ENCODE data around the gene PRAC2. TPM values are rescaled to one million over a fixed set of nuclear protein-coding genes. Genes with fewer than 3 reads are reported as not detected.

The PRAC2 gene
- total and polyA plus RNA-seq, 3 donors from 2014 or later, result 0.86 to 3.2 (median 2.6) TPM

- intact Hi-C loops (cut with DNase I; ENCODE audit: low total_unique reads), result no loop called here
- no peaks in the 10 kb centered on the region for H3K9me3 ChIP-seq
- H3K27me3 ChIP-seq, result peaks cover 6% of the 10 kb centered on the region
- TF ChIP-seq POLR2A (IDR thresholded peaks at IDR 0.05), result no peak
- TF ChIP-seq, protein P1, sequence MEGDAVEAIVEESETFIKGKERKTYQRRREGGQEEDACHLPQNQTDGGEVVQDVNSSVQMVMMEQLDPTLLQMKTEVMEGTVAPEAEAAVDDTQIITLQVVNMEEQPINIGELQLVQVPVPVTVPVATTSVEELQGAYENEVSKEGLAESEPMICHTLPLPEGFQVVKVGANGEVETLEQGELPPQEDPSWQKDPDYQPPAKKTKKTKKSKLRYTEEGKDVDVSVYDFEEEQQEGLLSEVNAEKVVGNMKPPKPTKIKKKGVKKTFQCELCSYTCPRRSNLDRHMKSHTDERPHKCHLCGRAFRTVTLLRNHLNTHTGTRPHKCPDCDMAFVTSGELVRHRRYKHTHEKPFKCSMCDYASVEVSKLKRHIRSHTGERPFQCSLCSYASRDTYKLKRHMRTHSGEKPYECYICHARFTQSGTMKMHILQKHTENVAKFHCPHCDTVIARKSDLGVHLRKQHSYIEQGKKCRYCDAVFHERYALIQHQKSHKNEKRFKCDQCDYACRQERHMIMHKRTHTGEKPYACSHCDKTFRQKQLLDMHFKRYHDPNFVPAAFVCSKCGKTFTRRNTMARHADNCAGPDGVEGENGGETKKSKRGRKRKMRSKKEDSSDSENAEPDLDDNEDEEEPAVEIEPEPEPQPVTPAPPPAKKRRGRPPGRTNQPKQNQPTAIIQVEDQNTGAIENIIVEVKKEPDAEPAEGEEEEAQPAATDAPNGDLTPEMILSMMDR (IDR thresholded peaks at IDR 0.05), result no peak
- peaks cover 12% of the 10 kb centered on the region for H3K4me1 ChIP-seq
- no peak overlapping the region for H3K4me3 ChIP-seq
- H3K36me3 ChIP-seq (ENCODE audit: low read depth, missing control alignments), result no peaks in the 10 kb centered on the region
- 43 to 44% methylated on average over 3 of the region's 3 CpGs for WGBS, 2 donors
- no peak for DNase-seq
- H3K27ac ChIP-seq, result no peak overlapping the region
Observed at GRCh38 chr17:48730240-48730550, 7.2 kb downstream of the PRAC2 start.

- TF ChIP-seq POLR2A (IDR thresholded peaks at IDR 0.05), result no peak
- TF ChIP-seq, protein P1 (IDR thresholded peaks at IDR 0.05), result no peak
- Histone ChIP-seq H3K4me3 (no peak overlapping the region), H3K27ac (no peak overlapping the region), H3K4me1 (peaks cover 6% of the 10 kb centered on the region), H3K36me3 (ENCODE audit: low read depth, missing control alignments) (no peaks in the 10 kb centered on the region), H3K9me3 (no peaks in the 10 kb centered on the region), H3K27me3 (peaks cover 6% of the 10 kb centered on the region)
- DNase-seq, result no peak
- intact Hi-C loops (cut with DNase I; ENCODE audit: low total_unique reads), result no loop called here
Observed at GRCh38 chr17:48731355-48731754, 8.4 kb downstream of the PRAC2 start.

DNA sequence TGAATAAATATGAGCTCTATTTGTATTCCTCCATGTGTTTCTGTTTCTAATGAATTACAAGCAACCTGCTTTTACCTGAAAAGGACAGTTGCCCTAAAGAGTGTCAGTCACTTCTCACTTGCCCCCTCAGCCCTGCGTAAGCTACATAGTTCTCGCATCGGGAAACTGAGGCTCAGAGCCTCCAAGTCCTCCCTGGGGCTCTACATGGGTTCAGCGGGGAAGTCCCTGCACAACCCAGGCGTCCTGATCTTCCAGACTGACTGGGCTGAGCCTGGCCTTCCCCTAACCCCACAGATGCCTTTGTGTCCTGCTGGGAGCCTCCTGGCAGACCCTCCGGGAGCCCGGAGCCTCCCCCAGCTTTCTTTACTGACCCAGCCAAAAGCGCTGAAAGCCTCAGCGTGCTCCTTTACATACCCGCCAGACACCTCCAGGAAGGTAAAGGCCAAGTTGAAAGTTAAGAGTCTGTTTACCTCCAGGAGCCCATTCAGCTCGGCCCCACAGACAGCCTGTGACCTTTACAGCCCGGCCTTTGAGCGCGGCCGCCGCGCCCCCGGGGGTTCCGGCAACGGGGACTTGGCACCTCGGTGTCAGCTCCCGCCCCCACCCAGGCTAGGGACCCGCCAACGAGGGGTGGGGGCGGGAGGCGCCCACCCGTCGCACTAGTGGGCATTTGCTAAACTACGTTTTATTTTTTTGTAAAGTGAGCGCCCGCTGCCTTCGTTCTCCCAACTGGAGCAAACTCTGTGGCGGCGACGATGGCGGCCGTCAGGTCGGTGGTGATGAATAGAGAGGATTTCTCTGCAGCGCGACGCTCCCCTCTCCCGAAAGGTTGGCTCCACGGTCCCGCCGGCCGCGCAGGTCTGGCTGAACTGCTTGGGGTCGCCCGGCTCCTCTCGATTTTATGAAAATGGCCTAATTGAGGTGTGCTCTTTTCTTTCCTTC, 10.0 kb downstream of the PRAC2 start:
- 3 to 5% methylated on average over 27 to 50 of the region's 50 CpGs for WGBS, 2 donors
- intact Hi-C loops (cut with DNase I; ENCODE audit: low total_unique reads), result no loop called here

DNA sequence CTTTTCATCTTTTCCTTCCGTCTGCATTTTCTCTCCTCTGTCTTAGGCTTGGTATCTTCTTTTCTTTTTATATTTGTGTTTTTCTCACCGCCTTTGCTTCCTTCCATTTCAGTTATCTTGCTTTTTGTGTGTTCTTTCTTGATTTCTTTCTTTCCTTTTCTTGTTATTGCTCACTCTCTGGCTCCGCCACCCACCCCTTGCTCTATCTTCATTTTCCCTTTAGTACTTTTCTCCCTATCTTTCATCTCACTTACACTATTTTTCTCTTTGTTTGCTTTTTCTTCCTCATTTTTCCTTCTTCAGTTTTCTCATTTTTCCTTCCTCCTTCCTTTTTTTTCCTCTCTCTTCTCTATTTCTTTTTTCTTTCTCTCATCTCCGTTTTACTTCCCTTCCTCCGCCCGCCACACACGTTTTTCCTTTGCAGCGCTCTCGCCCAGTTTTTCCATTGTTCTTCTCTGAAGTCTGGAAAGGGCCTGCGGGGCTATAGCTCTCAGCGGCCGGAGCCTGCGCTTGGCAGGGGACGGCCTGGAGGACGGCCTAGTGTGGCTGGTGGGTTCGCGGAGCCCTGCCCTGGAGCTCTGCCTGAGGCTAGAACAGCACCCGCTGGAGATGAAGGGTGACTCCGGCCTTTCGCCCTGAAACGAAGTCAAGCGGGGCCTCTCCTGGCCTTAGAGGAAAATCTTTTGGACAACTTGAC, 10.8 kb downstream of the PRAC2 start:
- peaks cover 6% of the 10 kb centered on the region for H3K27me3 ChIP-seq

More for the DNA sequence above, 10.0 kb downstream of the PRAC2 start:
- DNase-seq, result no peak
- H3K27me3 ChIP-seq, result peaks cover 6% of the 10 kb centered on the region
- no peak overlapping the region for H3K27ac ChIP-seq
- TF ChIP-seq, protein P1 (IDR thresholded peaks at IDR 0.05), result no peak
- TF ChIP-seq POLR2A (IDR thresholded peaks at IDR 0.05), result no peak
- H3K9me3 ChIP-seq, result no peaks in the 10 kb centered on the region
- no peaks in the 10 kb centered on the region for H3K36me3 ChIP-seq (ENCODE audit: low read depth, missing control alignments)
- H3K4me3 ChIP-seq, result no peak overlapping the region
- H3K4me1 ChIP-seq, result peaks cover 6% of the 10 kb centered on the region

More for the DNA sequence above, 10.8 kb downstream of the PRAC2 start:
- intact Hi-C loops (cut with DNase I; ENCODE audit: low total_unique reads), result no loop called here
- H3K27ac ChIP-seq, result no peak overlapping the region
- TF ChIP-seq, protein P1 (IDR thresholded peaks at IDR 0.05), result no peak
- TF ChIP-seq POLR2A (IDR thresholded peaks at IDR 0.05), result no peak
- WGBS, 2 donors, result 11 to 12% methylated on average over 18 to 22 of the region's 22 CpGs
- no peak for DNase-seq
- no peaks in the 10 kb centered on the region for H3K4me1 ChIP-seq
- no peak overlapping the region for H3K4me3 ChIP-seq
- no peaks in the 10 kb centered on the region for H3K36me3 ChIP-seq (ENCODE audit: low read depth, missing control alignments)
- H3K9me3 ChIP-seq, result no peaks in the 10 kb centered on the region
